HG02571 (cell line): ENCODE results near the gene APBB3.
"Not testable (repeated sequence)": the region's sequence is repeated elsewhere in the genome, so short reads cannot be mapped to it uniquely, and the experiment has no call there.

ENCODE experiments used
- ATAC-seq: cut with Tn5 transposase; IDR thresholded peaks from one replicate; pipeline ENCODE4 v1.9.1; 2021; ENCODE audit warnings: mild to moderate bottlenecking, moderate library complexity; ENCODE audit not compliant: unreplicated experiment

The APBB3 gene

DNA sequence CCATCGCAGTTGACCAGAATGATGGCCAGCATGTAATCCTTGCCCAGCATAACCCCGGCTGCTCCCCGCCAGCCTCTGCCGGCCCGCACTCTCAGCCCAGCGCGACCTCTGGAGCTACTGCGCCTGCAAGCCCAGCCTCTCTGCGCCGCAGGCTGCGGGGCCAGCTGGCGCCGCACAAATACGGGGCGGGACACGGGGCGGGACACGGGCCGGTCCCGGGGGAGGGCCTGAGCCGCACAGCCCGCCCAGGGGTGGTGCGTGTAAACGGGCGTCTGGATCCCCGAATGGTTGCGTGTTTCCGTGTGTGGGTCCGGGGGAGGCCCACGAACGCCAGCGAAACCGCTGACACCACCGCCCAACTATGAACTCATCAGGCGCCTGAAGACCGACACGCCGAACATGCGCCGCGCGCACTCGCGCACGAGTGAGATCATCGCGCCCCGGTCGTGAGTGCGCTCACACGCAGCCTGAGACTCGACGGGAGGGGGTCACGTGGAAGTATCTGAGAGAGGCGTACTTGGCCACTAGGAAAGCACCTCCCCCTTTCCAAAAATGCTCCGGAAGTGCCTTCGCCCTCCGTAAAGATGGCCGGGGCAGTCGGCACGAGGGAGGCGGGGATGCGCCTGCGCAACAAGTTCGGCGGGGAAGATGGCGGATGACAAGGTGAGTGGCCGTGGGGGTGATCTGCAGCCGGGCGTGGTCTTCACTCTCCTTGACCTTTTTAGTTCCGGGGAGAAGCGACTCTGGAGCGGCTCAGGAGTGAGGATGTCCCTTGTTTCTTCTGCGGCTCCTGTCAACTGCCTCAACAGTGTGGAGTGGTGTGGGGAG, at the start of gene APBB3, which contains the start of gene SLC35A4:
TSS of gene APBB3 (minus strand) at position 403 of the 828 bp plus-strand sequence. CDS start at position 50, 353 bp downstream.
TSS of gene SLC35A4 (plus strand) at position 633 of the 828 bp plus-strand sequence. CDS start 2,342 bp downstream, outside the sequence.
- peak; percentile 87 for ATAC-seq

DNA sequence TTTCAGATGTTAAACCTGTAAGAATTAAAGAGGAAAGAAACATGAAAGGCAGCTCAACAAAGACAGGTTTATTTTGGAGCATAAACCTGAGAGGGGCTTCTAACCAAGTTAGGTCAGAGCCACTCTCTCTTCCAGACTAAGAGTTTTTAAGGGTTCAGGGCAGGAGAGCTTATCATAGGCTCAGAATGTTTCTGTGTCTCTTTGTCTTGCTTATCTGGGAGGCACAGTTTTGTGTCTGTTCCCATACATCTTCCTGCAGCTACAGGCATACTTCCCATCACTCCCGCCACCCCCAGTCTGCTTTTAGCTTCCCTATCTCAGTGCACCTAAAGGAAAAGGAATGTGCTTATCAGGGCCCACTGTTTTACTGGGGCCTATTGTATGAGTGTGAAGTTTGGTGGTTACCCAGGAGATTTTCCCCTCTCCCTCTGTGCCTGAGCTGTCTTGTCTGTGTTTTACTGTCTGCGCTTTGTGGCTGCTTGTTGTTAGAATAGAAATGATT, 46.7 kb upstream of the APBB3 start:
- no peak for ATAC-seq

DNA sequence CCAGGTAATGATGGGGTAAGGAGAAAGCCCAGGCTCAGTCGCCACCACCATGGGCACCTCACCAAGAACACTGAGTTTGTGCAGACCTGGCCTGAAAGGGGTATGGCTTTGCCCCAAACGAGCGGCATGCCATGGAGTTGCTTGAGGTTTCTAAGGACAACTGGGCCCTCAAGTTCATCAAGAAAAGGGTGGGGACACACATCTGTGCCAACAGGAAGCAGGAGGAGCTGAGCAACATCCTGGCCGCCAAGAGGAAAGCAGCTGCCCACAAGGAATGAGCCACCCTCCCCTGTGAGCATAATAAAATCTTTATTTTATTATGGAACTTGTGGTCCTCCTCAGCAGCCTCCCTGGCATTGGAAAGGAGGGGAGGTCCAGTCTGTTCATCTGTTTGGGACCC, 44.7 kb upstream of the APBB3 start:
- ATAC-seq: no peak

- ATAC-seq: no peak
These were observed 44.3 kb upstream of the APBB3 start for GRCh38 chr5:140608722-140609121.

DNA sequence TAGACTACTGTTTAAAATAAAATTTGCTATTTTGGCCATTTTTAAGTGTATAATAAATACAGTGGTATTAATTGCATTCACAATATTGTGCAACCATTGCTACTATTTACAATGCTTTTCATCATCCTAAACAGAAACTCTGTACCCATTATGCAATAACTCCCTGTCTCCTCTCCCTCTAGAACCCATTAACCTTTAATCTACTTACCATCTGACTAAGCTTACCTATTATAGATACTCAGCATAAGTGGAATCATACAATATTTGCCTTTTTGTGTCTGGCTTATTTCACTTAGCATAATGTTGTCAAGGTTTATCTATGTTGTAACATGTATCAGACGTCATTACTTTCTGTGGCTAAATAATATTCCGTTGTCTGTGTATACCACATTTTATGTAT, 42.6 kb upstream of the APBB3 start:
- no peak for ATAC-seq

- ATAC-seq: no peak
These were observed 41.5 kb upstream of the APBB3 start for GRCh38 chr5:140605879-140606278.

GRCh38 chr5:140603734-140604133, 39.3 kb upstream of the APBB3 start:
- ATAC-seq: no peak

DNA sequence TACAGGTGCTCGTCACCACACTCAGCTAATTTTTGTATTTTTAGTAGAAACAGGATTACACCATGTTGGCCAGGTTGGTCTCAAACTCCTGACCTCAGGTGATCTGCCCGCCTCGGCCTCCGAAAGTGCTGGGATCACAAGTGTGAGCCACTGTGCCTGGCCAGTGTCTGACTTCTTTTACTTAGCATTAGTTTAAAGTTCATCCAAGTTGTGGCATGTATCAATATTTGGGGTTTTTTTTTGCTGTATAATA, 39.0 kb upstream of the APBB3 start:
- ATAC-seq: not testable (repeated sequence)

DNA sequence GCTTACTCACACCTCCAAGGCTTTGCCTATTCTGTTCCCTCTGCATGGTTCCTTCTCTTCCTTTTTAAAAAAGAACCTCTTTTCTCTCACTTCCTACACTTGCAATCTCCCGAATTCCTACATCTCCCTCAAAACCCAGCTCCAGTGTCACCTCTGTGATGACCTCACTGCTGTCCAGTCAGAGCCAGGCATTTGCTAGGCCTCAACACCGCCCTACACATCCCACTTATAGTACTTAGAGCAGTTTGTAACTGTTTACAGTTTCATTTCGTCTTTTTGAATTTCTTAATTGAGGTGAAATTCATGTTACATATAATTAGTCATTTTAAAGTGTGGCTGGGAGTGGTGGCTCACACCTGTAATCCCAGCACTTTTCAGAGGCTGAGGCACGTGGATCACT, 37.7 kb upstream of the APBB3 start:
- no peak for ATAC-seq

- ATAC-seq: no peak
These were observed 35.7 kb upstream of the APBB3 start for GRCh38 chr5:140600096-140600495.

GRCh38 chr5:140598836-140599235, 34.4 kb upstream of the APBB3 start:
- no peak for ATAC-seq

- ATAC-seq: no peak
These were observed 31.9 kb upstream of the APBB3 start for GRCh38 chr5:140596321-140596741.

DNA sequence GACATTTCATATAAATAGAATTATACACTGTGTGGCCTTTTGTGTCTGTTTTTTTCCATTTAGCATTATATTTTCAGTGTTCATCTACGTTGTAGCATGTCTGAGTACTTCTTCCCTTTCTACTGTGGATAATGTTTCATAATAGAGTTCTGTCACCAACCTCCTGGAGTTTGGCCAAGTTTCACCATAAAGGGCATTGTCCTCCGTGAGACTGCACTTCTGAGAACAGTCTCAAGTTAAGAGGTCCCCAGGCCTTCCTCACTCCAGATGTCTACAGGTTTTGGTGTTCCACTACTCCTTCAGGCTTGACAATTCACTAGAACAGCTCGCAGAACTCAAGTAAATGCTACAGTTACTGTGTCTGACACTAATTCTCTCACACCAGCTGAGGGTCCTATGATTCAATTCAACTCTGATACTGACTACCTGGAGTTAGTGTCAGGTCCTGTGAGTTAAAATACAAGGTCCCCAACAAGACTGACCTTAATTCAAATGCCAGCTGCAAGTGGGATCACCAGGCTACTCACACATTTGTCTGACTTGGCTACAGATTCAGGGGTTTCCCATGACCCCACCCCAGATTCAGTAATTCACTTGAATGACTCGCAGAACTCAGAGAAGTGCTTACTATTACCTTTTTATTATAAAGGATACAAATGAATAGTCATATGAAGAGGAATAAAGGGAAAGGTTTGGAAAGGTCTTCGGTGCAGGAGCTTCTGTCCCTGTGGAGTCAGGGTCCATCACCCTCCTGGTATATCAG, 31.3 kb upstream of the APBB3 start:
- ATAC-seq: no peak

DNA sequence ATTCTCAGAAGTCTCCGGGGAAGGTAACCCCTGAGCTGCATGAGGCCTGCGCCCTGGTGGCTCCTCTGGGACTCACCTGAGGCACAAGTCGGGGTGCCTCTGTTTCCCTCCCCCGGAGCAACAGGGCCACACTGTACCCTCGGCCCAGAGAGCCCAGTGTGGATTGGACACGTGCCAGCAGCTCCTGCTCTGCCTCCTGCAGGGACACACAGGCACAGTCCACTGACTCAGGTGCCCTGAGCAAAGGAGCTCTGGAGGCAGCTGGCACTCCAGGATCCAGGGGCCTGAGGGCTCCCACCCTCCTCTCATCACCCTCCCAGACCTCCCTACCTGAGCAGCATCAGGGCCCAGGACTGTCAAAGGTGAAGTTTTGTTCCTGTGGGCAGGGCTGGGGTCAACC, 29.8 kb upstream of the APBB3 start:
- ATAC-seq: no peak

- ATAC-seq: not testable (repeated sequence)
These were observed 28.7 kb upstream of the APBB3 start for GRCh38 chr5:140593070-140593469.

- no peak for ATAC-seq
These were observed 27.5 kb upstream of the APBB3 start for GRCh38 chr5:140591747-140592372.

DNA sequence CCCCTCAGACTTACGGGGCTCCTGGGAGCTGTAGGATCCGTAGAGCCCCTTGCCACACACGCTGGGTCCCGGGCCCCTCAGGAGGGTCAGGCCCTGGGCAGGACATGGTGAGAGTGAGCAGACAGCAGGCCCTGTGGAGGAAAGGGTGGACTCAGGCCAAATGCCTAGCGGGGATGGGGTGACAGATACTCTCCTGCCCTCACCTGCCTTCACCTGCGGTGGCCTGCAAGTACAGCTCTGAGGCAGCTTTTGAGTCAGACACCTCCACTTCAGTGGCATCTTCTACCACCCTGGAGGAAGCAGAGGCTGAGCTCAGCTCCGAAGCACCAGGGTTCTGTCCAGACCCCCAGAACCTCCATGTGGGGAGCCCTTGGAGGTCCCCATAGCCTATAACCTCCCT, 26.5 kb upstream of the APBB3 start:
- ATAC-seq: no peak

DNA sequence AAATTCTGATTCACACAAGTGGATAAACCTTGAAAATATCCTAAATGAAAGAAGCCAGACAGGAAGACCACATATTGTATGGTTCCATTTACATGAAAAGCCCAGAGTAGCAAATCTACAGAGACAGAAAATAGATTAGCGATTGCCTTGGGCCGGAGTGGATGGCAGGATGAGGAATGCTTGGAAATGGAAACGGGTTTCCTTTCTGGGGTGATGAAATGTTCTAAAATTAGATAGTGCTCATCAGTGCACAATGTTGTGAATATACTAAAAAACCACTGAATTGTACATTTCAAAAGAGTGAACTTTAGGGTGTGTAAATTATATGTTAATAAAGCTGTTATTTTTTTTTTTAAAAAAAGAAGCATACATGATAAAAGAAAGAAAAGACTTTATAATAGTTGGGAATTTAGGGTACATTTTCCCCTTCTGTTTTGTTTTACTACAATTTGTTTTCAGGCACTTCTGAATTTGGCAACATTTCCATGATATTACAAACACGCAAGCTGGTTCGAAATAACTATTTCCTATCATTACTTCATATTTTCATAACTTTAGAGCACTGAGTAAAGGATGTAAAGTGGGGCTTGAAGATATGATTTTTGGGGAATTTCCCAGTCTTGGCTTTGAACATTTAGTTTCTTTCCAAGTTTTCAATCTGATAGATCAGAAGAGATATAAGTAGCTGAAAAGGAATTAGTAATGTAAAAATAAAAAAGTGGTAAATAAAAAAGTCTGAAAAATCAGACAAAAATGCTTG, 24.1 kb upstream of the APBB3 start:
- ATAC-seq: no peak

DNA sequence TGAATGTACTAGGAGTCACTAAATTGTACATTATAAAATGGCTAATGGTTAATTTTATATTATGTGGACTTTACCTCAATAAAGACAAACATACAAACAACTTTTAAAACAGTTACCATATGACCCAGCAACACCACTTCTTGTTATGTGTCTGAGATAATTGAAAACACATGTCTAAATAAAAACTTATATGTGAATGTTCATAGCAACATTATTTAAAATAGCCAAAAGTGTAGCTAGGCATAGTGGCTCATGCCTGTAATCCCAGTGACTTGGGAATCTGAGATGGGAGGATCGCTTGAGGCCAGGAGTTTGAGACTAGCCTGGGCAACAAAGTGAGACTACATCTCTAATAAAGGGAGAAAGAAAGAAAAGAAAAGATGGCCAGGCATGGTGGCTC, 23.1 kb upstream of the APBB3 start:
- ATAC-seq: no peak

DNA sequence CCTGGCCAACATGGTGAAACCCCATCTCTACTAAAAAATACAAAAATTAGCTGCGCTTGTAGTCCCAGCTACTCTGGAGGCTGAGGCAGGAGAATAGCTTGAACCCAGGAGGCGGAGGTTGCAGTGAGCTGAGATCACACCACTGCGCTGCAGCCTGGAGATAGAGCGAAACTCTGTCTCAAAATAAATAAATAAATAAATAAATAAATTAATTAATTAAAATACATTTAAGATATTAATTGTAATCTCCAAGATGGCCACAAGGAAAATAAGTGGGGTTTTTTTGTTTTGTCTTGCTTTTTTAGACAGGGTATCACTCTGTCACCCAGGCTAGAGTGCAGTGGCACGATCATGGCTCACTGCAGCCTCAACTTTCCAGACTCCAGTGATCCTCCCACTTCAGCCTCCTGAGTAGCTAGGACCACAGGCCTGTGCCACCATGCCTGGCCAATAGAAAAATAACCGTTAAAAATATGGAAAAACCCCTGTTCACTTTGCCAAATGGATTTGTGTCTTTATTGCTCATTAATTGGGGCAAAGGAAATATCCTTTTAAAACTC, 14.9 kb upstream of the APBB3 start:
- not testable (repeated sequence) for ATAC-seq
